Stimulated activated CD4-positive, alpha-beta T cell treated with anti-CD3 and anti-CD28 coated beads, Interleukin-15, amount 100 ng/mL, for 48 hours (primary cell): ENCODE data around the gene POLR1A.

Source experiments
- DNase-seq, 2 donors: peaks; one replicate each; pipeline ENCODE4 v3.0.0-alpha.2; 2020; ENCODE audit warnings: low read depth in 2 of 2

Gene POLR1A

GRCh38 chr2:86038291-86039081, 67.2 kb downstream of the POLR1A start:
- DNase-seq = peak; percentile 47 to 50

GRCh38 chr2:86037795-86038192, 67.9 kb downstream of the POLR1A start:
- no peak for DNase-seq

GRCh38 chr2:86037141-86037794, 68.4 kb downstream of the POLR1A start:
- peak; percentile 19 to 54 for DNase-seq

DNA sequence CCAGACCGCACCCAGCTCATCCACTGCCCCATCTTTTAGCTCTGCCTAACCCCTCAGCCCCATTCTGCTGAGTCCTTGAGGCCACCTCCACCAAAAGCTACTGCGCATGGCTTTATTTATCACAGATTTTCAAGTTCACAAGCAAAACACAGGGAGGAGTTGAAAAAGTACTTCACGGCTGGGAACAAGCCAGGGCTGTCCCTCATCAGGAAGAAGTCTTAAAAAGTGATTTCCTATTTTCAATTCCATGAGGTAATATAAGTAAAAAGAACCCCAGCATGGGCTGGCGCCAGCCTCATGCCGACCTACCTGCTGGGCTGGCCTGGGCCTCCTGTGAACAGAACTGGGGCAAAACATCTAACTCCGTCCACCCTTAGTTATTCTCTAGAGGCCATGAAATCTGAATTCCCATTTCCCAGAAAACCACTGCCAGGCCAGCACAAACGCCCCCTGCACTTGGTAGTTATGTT, 69.0 kb downstream of the POLR1A start:
- DNase-seq = no peak

DNA sequence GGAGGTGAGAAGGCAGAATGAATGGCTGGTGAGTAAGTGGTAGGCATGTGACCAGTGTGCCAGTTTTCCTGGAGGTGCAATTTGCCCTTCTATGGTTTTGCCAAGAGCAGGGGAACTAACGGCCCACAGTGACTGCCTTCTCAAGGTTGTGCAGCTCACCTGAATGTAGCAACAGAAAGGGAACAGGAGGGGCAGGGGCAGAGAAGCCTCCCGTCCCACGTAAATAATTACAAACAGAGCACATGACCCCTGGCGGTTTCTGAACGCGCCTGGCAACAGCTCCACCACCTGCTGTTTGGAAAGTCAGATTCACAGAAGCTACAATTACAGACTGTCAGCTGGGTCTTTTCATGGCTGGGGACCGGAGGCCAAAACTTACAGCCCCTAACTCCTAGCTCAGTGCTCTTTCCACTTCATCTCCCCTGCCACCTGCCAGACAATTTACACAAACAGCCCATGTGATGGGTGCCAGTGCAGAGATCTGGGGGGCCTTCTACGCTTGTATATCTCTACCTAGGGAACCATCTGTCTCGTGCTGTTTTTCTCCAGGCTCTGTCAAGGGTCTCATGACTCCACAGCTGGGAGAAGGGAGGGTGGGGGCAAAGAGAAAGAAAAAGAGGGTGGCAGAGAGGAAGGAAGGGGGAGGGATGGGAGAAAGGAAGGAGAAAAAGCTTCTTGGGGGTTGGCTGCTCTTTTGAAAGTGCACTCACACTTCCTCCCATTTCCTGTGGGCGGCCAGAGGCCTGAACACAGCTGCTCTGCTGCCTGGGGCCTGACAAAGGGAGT, 69.6 kb downstream of the POLR1A start:
- DNase-seq = peak; percentile 44 to 47

DNA sequence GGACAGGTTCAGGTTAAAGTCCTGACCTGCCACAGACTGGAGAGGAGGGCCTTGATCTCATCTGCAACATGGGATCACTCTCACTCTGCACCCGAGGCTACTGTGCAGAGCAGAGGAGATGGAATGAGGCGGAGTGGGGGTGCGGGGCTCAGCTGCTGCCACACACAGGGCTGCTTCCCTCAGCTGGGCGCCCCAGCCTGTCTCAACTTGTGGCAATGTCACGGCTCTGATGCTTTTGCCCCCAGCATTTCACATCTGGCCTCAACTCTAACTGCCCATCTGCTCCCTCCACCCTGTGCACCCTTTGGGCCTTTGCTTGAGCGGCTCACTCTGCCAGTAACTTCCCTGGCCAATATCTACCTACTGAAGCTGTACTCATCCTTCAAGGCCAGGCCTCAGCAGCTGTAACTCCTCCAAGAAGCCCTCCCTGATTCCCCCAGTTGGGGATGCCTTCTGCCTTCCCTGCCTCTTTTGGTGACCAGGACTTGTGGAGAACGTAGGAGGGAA, 70.3 kb downstream of the POLR1A start:
- no peak for DNase-seq

DNA sequence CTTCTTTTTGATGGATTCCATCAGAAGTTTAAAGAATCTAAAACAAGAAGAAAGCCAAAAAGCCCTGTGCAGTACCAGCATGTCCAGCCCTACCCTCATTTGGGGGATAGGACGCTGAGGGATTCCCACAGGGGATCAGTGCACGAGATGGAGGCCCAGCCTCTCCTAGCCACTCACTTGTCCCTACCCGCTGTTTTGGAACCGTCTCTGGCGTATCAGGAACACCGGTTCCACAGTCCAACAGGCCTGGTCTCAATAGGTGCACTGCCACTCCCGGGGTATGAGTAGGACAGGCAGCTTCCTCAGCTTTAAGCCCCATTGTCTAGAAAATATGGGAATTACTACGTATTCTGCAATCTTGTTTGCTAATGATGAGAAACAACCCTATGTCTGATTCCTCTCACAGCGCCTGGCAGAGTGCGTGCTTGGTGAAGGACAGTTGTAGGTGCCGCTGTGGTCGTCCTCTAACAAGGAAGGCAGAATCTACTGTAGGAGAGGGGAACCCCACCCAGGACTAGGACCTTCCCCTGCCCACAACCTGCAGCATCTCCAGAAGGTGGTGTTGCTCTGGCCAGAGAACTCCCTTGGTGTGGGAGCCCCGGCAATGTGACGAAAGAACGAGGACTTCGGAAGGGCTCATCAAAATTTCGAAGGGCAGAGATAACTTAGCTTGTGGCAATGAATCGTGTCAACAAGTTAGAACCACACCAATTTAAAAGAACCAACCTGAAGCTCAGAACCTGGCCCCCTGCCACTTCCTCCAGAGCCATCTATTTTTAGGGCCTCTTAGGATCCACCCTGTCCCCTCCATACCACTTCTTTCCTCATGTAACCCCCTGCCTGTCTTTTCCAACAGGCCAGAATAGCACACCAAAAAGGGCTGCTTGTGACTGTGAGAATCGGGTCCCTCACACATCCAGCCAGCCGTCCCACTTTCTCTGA, 71.7 kb downstream of the POLR1A start:
- DNase-seq = no peak

DNA sequence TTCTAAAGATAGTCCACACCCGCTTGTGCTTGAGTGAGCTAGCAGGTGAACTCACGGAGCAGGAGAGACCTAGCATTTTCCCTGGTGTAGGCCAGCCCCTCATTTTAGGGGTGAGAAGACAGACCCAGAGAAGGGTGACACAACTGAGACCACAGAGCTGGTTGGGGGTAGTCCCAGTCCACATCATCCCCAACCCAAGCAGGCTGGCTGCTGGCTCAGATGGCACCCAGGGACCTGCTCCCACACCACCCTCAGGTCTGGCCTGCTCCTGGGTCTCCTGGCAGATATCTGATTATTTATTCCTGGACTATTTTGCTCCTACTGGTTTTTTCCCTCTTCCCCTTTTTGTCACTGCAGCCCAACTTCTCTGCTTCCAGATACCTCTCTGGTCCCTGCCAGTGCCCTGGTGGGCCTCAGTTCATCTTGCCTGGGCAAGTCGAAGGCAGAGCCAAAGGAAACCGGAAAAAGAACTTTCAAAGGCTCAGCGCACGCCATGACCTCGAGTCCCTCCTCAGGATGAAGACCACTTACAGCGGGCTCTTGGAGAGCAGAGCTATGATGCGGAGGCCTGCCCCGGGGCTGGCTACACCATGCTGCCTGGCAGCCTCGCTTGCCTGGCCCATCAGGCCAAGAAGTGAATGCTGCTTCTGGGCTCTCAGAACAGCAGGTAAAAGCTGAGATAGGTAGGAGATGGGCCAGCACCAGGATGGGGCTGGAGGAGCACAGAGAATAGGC, 72.7 kb downstream of the POLR1A start:
- DNase-seq = no peak

DNA sequence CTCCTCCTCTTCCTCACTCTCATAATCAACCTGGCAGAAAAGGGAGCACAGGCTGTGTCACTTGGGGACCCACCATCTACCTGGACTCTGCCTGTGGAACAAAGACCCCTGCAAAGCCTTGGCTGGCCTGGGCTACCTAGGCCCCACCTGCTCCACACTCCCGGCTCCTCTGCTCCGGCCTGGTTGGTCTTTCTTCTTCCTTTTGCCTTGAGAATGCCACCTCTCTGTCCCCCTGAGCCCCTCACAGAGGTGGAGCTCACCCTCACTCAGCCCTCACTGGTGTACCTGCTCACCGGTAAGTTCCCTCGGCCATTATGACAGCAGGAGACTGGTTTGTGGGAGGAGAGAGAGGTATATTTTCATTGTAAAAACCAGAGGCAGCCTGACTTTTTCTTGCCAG, 74.1 kb downstream of the POLR1A start:
- no peak for DNase-seq

GRCh38 chr2:86031151-86031550, 74.5 kb downstream of the POLR1A start:
- no peak for DNase-seq

- DNase-seq = no peak
Observed at GRCh38 chr2:86029873-86030272, 75.8 kb downstream of the POLR1A start.

DNA sequence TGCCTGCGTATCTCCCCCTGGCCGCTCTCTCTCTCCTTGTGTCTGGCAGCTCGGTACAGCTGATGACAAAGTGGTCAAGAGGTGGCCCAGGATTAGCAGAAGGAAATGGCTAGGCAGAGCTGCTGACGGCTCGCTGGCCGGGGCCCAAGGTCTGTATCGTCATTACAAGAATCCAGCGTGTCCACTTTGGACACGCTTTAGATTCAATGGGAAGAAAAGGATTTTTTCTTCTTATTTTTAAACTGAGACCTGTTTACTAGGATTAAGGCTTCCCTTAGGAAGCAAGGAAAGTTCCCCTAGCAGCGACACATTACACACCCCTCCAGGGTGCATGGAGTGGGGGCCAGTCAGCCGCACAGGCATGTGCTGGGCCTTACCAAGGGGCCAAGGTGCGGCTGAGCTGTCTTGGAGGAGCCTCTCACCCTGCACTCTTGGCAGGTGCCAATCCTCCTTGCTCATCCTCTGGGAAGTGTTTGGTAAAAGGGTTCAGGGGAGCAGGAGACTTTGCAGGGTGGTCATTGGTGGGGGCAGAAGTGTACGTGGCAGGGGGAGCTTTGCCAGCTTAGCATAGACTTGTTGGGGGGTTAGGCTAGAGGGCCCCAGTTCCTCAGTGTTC, 76.8 kb downstream of the POLR1A start:
- DNase-seq = no peak

DNA sequence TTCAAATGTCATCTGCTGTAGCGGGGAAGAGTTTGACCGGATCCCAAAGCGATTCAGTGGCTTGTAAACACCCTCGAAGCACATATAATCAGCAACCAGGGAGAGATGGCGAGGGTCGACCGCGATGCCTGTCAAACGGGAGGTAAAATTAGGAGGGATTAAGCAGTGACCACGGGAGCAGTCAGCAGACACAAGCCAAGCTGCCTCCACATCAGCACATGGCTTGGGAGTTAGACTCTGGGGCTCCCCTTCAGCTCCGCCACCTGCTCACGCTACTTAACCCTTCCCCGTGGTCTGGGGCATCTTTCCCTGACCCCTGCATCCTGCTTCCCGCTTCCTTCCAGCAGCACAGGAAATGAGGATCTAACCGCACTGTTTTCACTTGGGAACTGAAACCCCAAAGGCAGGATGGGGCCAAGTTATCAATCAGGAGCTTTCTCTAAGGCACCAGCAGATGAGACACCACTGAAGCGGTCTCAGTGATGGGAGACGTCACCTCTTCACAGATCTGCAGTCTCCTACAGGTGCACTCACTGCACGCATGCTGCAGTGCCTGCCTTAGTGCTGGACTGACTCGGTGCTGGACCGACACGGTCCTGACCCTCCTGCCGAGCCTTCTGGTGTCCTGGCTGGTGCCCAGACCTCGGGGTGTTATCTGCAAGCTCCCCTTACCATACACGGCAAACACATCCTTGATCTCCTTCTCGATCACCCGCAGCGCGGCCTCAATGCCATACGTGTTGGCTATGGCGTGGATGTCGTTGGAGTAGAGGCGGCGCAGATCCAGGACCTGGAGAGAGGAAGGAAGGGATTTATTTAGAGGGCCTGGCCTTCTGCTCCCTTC, 77.5 kb downstream of the POLR1A start:
- no peak for DNase-seq

GRCh38 chr2:86027196-86027921, 78.3 kb downstream of the POLR1A start:
- DNase-seq = no peak

DNA sequence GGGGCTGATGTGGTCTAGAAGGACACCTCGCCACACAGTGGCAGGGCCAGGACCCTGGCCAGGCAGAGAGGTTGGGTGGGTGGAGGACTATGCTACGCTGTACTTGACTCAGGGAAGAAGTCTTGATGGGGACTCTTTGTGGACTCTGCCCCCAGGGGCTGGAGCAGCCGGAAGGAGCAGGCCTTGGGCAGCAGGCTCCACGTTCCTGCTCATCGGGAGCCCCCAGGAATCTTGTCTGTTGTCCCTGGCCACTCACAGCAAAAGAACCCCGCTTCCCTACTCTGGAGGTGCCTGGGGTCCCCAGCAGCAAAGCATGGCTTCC, 79.0 kb downstream of the POLR1A start:
- DNase-seq = no peak

DNA sequence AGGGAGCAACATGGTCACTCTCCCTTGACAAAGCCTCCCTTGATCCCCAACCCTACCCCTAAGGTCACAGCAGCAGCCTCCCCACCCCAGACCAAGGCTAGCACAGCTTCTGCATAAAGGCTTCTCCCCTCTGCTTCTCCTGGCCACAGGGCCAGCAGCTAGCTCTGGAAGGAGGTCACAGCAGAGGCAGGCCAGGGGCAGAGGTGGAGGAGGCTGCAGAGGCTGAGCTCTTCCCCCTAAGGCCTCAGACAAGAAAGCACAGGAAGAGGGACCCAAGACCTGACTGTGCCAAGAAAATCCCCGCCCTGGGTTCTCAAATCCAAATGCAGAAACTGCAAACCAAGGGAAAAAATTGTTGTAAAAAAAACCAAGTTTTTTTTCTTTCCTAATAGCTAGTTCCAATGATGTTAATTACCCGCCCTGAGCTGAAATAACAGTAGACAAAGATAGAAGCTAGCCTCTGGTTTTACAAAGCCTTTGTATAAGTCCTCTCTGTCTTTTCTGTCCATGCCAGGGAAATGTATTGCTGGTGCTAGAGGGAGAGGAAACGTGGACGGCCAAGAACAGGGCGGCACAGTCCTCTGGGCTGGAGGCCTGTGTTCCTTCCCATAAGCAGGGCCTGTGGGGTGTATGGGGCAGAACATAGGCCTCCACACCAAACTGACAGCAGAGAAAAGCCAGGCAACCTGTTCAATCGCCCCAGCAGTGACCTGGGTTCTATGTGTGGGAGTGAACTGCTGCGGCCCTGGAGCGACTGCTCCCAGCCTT, 79.5 kb downstream of the POLR1A start:
- DNase-seq = no peak

DNA sequence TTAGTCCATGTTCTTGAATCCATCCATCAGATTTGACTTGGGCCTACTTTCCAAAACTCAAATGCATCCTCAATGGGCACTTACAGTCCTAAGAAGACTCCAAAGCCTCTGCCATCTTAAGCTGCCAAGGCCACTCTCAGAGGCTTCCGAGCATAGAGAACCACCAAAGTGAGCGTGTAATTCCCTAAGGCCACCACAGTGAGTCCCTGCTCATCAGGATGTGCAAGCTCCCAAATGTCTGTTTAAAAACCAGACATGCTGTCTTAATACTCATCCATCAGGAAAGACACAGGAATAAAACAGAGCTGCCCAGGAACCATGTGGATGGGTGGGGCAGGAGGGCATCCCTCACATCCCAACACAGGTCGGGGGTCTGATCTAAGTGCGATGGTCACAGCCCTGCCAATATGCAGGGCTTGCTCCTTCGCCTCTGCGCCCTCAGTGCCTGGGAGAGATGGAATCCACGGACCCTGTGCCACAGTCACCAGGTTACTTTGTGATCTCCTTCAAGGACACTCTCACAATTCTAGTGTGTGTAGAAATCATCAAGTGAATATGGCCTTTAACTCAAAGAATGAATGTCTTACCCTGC, 80.4 kb downstream of the POLR1A start:
- DNase-seq = no peak

GRCh38 chr2:86023366-86023712, 82.3 kb downstream of the POLR1A start:
- no peak for DNase-seq
